ENCODE data around the gene KRT3. TPM values are rescaled to one million over a fixed set of nuclear protein-coding genes. Genes with fewer than 3 reads are reported as not detected.
"Not testable (repeated sequence)": the region's sequence is repeated elsewhere in the genome, so short reads cannot be mapped to it uniquely, and the experiment has no call there.

Gene KRT3
- total RNA-seq, 1 donor from 2014 or later = not detected

DNA sequence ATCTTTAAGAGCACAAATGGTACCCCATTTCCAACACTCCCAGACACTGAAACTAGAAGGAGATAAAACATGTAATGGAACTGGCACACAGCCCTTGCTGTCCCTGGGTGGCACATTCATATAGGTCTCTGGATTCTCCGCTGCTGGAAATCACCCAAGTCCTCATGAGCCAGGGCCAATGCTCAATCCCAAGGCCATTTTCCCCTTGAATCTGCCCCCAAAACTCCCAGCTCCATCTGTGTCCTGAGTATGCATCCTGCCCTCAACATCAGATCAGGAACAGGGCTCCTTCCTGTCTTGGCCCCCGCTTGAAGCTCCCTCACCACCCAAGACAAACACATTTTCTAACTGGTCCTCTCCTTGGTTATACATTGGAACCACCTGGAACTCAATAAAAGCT lies 43.4 kb downstream of the KRT3 start:
- TF ChIP-seq, protein P1, sequence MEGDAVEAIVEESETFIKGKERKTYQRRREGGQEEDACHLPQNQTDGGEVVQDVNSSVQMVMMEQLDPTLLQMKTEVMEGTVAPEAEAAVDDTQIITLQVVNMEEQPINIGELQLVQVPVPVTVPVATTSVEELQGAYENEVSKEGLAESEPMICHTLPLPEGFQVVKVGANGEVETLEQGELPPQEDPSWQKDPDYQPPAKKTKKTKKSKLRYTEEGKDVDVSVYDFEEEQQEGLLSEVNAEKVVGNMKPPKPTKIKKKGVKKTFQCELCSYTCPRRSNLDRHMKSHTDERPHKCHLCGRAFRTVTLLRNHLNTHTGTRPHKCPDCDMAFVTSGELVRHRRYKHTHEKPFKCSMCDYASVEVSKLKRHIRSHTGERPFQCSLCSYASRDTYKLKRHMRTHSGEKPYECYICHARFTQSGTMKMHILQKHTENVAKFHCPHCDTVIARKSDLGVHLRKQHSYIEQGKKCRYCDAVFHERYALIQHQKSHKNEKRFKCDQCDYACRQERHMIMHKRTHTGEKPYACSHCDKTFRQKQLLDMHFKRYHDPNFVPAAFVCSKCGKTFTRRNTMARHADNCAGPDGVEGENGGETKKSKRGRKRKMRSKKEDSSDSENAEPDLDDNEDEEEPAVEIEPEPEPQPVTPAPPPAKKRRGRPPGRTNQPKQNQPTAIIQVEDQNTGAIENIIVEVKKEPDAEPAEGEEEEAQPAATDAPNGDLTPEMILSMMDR (conservative IDR thresholded peaks at IDR 0.05) = no peak
- no peaks in the 10 kb centered on the region for H3K36me3 Mint-ChIP-seq (ENCODE audit: low read depth)
- no peak overlapping the region for H3K4me3 Mint-ChIP-seq
- no peaks in the 10 kb centered on the region for H3K9me3 Mint-ChIP-seq
- H3K27me3 Mint-ChIP-seq (ENCODE audit: low read depth) = peaks cover 74% of the 10 kb centered on the region
- no peak for DNase-seq (ENCODE audit: low read depth, low spot score)
- no peak overlapping the region for H3K27ac Mint-ChIP-seq (ENCODE audit: unreplicated experiment)
- H3K4me1 Mint-ChIP-seq = no peaks in the 10 kb centered on the region

DNA sequence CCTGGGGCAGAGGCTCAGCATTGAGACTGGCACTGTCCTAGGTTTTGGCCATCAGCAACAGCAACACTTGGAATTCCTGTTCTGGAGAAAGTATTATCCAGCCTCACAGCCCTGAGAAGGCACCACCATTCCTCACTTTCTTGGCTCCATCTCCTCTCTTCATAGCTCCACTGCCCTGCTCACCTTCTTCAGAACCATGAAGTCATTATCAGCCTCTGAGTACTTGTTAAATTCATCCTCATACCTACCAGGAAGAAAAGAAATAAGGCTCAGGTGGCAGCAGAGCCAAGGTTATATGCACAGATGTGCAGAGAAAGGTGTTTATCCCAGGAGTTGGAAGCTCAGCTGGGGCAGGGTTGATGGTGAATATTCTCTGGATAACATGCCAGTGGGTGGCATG lies 44.1 kb downstream of the KRT3 start:
- DNase-seq (ENCODE audit: low read depth, low spot score) = no peak
- Mint-ChIP-seq H3K9me3 (no peaks in the 10 kb centered on the region), H3K27ac (ENCODE audit: unreplicated experiment) (no peak overlapping the region), H3K4me3 (no peak overlapping the region), H3K4me1 (no peaks in the 10 kb centered on the region), H3K36me3 (ENCODE audit: low read depth) (no peaks in the 10 kb centered on the region), H3K27me3 (ENCODE audit: low read depth) (peaks cover 81% of the 10 kb centered on the region)
- TF ChIP-seq, protein P1 (conservative IDR thresholded peaks at IDR 0.05) = no peak

DNA sequence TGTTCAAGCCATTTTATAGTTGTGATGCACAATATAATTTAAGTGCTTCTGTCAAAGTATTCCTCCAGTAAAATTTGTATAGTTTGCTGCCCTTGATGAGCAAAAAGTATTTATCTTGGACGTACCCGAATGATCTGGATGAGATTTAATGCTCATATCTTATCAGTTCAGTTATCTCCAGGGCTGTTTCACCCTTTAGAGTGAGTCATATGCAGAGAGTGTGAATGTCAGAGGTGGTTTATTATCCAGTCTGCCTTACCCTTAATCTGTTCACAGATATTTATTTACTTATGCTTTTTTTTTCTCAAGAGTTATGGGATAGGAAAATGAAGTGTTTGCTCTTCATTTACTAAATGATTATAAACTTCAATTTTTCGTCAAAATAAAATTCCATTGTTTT lies 45.4 kb downstream of the KRT3 start:
- not testable (repeated sequence) for H3K4me3 Mint-ChIP-seq; H3K27ac Mint-ChIP-seq (ENCODE audit: unreplicated experiment); DNase-seq (ENCODE audit: low read depth, low spot score); H3K36me3 Mint-ChIP-seq (ENCODE audit: low read depth); H3K4me1 Mint-ChIP-seq; H3K9me3 Mint-ChIP-seq
- peaks cover 91% of the 10 kb centered on the region for H3K27me3 Mint-ChIP-seq (ENCODE audit: low read depth)

DNA sequence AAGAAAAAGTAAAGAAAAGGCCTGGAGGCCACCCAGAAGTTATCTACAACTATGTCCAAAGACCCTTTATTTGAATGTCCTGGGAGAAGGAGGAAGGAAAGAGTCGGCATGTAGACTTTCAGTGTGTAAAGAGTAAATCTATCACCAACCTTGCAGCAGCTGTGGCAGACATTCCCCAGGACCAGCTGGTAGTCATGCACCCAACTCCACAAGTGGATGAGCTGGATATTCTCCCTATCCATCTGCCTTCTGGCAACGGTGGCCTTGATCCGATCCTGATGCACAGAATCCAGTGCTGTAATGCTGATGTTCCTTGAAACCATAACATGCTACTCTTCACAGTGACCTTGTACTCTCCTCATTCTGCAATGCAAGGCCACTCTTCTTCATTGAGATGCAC lies 46.1 kb downstream of the KRT3 start:
- H3K9me3 Mint-ChIP-seq = no peaks in the 10 kb centered on the region
- TF ChIP-seq, protein P1 (conservative IDR thresholded peaks at IDR 0.05) = no peak
- no peaks in the 10 kb centered on the region for H3K36me3 Mint-ChIP-seq (ENCODE audit: low read depth)
- H3K4me3 Mint-ChIP-seq = no peak overlapping the region
- H3K27me3 Mint-ChIP-seq (ENCODE audit: low read depth) = peaks cover 91% of the 10 kb centered on the region
- no peak for DNase-seq (ENCODE audit: low read depth, low spot score)
- H3K4me1 Mint-ChIP-seq = no peaks in the 10 kb centered on the region
- H3K27ac Mint-ChIP-seq (ENCODE audit: unreplicated experiment) = no peak overlapping the region

DNA sequence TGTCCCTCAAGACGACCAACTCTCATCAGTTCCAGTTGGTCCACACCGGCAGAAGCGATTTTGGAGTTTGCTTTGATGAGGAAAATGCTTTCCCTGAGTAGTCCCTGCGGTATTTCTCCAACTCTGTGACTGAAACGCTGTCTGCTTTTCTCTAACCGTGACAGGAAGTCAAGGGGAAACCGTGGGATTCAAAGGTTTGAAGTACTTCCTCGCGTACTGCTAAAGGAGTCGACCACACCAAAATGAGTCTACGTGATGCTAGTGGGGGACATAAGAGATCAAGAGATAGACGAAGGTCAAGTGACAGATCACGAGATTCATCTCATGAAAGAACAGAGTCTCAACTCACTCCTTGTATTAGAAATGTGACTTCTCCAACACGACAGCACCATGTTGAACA lies 47.3 kb downstream of the KRT3 start:
- no peaks in the 10 kb centered on the region for H3K36me3 Mint-ChIP-seq (ENCODE audit: low read depth)
- H3K4me1 Mint-ChIP-seq = no peaks in the 10 kb centered on the region
- H3K27ac Mint-ChIP-seq (ENCODE audit: unreplicated experiment) = no peak overlapping the region

DNA sequence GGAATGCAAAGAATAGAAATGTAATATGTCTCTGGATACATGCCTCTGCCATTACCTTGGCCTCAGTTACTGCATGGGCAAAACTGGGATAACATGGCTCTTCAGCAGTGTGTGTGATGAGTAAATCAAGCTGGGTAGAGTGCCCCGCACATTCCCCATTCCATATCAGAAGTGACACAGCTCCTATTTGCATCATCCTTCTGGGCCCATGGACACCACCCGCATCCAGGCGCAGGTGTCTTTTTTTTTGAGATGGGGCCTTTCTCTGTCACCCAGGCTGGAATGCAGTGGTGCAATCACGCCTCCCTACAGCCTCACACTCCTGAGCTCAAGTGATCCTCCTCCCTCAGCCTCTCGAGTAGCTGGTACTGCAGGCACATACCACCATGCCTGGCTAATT lies 50.4 kb downstream of the KRT3 start:
- H3K27me3 Mint-ChIP-seq (ENCODE audit: low read depth) = peaks cover 86% of the 10 kb centered on the region
- H3K36me3 Mint-ChIP-seq (ENCODE audit: low read depth) = no peaks in the 10 kb centered on the region
- no peak overlapping the region for H3K4me3 Mint-ChIP-seq
- TF ChIP-seq, protein P1 (conservative IDR thresholded peaks at IDR 0.05) = no peak
- no peak for DNase-seq (ENCODE audit: low read depth, low spot score)
- no peak overlapping the region for H3K27ac Mint-ChIP-seq (ENCODE audit: unreplicated experiment)
- H3K4me1 Mint-ChIP-seq = no peaks in the 10 kb centered on the region
- no peaks in the 10 kb centered on the region for H3K9me3 Mint-ChIP-seq

More for the DNA sequence above, 47.3 kb downstream of the KRT3 start:
- DNase-seq (ENCODE audit: low read depth, low spot score) = no peak
- Mint-ChIP-seq H3K27me3 (ENCODE audit: low read depth) (peaks cover 97% of the 10 kb centered on the region), H3K9me3 (no peaks in the 10 kb centered on the region), H3K4me3 (no peak overlapping the region)
- TF ChIP-seq, protein P1 (conservative IDR thresholded peaks at IDR 0.05) = no peak

Measured in neural crest cell (in vitro differentiated cells).